Measurements from ENCODE around the gene FIS1. TPM values are rescaled to one million over a fixed set of nuclear protein-coding genes. Genes with fewer than 3 reads are reported as not detected.

Gene FIS1
- total and polyA plus RNA-seq, 2 experiments from 2014 or later: 130 to 131 TPM

- H3K36me3 Mint-ChIP-seq (ENCODE audit: low read depth): peaks cover 46% of the 10 kb centered on the region
- Histone ChIP-seq H3K27ac (ENCODE audit: low read depth) (no peak overlapping the region), H3K27me3 (ENCODE audit: insufficient read depth) (no peaks in the 10 kb centered on the region), H3K4me2 (no peak overlapping the region), H3F3A (replicated peaks; ENCODE audit: low read depth) (0 out of 2 replicates have a peak, but pooled peaks cover 3% of the 10 kb centered on the region), H3K9me2 (ENCODE audit: insufficient read depth) (no peaks in the 10 kb centered on the region), H3K4me1 (ENCODE audit: insufficient read depth) (no peaks in the 10 kb centered on the region; the same call in 1 of the 2 replicates), H3K4me3 (no peak overlapping the region), H2AFZ (no peak overlapping the region), H4K20me1 (replicated peaks; ENCODE audit: insufficient read depth) (no peaks in the 10 kb centered on the region; the same call in 1 of the 2 replicates), H3K79me2 (replicated peaks; ENCODE audit: insufficient read depth) (peaks cover 4% of the 10 kb centered on the region), H3K36me3 (ENCODE audit: insufficient read depth) (peaks cover 12% of the 10 kb centered on the region; the same call in 1 of the 2 replicates)
- peaks cover 14% of the 10 kb centered on the region for H3K27me3 Mint-ChIP-seq (ENCODE audit: insufficient read depth, low read depth, poor library complexity)
- no peak overlapping the region for H3K4me3 Mint-ChIP-seq
- H3K9me3 Mint-ChIP-seq: no peaks in the 10 kb centered on the region
- H3K27ac Mint-ChIP-seq: no peak overlapping the region
- DNase-seq (ENCODE audit: low spot score) (no peak), ATAC-seq (no peak)
- TF ChIP-seq ZNF331 (CRISPR knock-in tag; IDR thresholded peaks at IDR 0.05; ENCODE audit: low read depth): no peak
- no peak for TF ChIP-seq POLR2AphosphoS5 (IDR thresholded peaks at IDR 0.05; ENCODE audit: low read depth)
- no peak for TF ChIP-seq EZH2 (IDR thresholded peaks at IDR 0.05; ENCODE audit: low read depth, unreplicated experiment)
- TF ChIP-seq ETS1 (IDR thresholded peaks at IDR 0.05): no peak
- TF ChIP-seq STAT1 (IDR thresholded peaks at IDR 0.05; ENCODE audit: unreplicated experiment): no peak
- no peak for TF ChIP-seq JUNB (IDR thresholded peaks at IDR 0.05; ENCODE audit: unreplicated experiment)
- TF ChIP-seq CREB1 (CRISPR knock-in tag; IDR thresholded peaks at IDR 0.05; ENCODE audit: low read depth): no peak
- TF ChIP-seq EZH2phosphoT487 (IDR thresholded peaks at IDR 0.05; ENCODE audit: unreplicated experiment): no peak
- no peak for TF ChIP-seq ZNF114 (CRISPR knock-in tag; IDR thresholded peaks at IDR 0.05)
- no peak for TF ChIP-seq REST (IDR thresholded peaks at IDR 0.05; ENCODE audit: unreplicated experiment)
- TF ChIP-seq ZNF462 (CRISPR knock-in tag; IDR thresholded peaks at IDR 0.05): no peak
- no peak for TF ChIP-seq CTCF (conservative IDR thresholded peaks at IDR 0.05; ENCODE audit: low read depth in 2 of 2)
- no peak for TF ChIP-seq NANOG (IDR thresholded peaks at IDR 0.05; ENCODE audit: borderline replicate concordance)
- peaks cover 11% of the 10 kb centered on the region for H3K4me1 Mint-ChIP-seq
Observed at GRCh38 chr7:101225650-101226049, 19.2 kb downstream of the FIS1 start.
